ENCODE results near the gene HP1BP3. TPM values are rescaled to one million over a fixed set of nuclear protein-coding genes. Genes with fewer than 3 reads are reported as not detected.

Gene HP1BP3
- total and polyA plus RNA-seq, 2 of the 4 experiments (the other 2 are of a cell fraction), result 88.4 to 151 TPM

GRCh38 chr1:20720631-20721091 lies 66.4 kb downstream of the HP1BP3 start:
- in situ Hi-C loops (cut with MboI; ENCODE audit: low sequenced_read_pairs), result no loop called here
- CTCF ChIA-PET, result no interaction called here

More at GRCh38 chr1:20720631-20721091, 66.4 kb downstream of the HP1BP3 start:
- Histone ChIP-seq H2BK15ac (ENCODE audit: low read depth, low read length) (no peak overlapping the region), H3K79me1 (ENCODE audit: low read depth in 1 of 2, low read length in 2 of 2) (peaks cover 0 to 6% of the 10 kb centered on the region in 2 experiments; a peak in 1 of 4 replicates), H4K5ac (ENCODE audit: low read depth, low read length) (no peak overlapping the region), H4K20me1 (ENCODE audit: insufficient read depth, low read length) (no peaks in the 10 kb centered on the region; the same call in 1 of the 2 replicates), H2AFZ (replicated peaks; ENCODE audit: low read length, poor library complexity) (no peak overlapping the region), H3K4me3 (ENCODE audit: insufficient read depth, low read depth, low read length) (no peak overlapping the region), H2AK5ac (ENCODE audit: low read depth, low read length) (no peak overlapping the region; the same call in 1 of the 2 replicates), H3K23ac (ENCODE audit: low read depth, low read length) (no peak overlapping the region), H3K36me3 (ENCODE audit: control insufficient read depth, insufficient read depth, low read length) (no peaks in the 10 kb centered on the region), H2BK20ac (ENCODE audit: low read depth, low read length) (no peak overlapping the region), H3K14ac (replicated peaks; ENCODE audit: low read depth, low read length) (no peak overlapping the region), H3K4me2 (ENCODE audit: low read depth, low read length) (no peak overlapping the region), H3K4me1 (ENCODE audit: control insufficient read depth, insufficient read depth, low read length) (peaks cover 2% of the 10 kb centered on the region; the same call in 1 of the 2 replicates), H3K9me1 (ENCODE audit: insufficient read depth, low read length) (0 out of 2 replicates have a peak, but pooled peaks cover 6% of the 10 kb centered on the region), H3K9me3 (ENCODE audit: control insufficient read depth, insufficient read depth, low read length) (no peaks in the 10 kb centered on the region), H3K9ac (ENCODE audit: low read depth, low read length) (no peak overlapping the region), H2BK5ac (ENCODE audit: low read depth, low read length, poor library complexity, severe bottlenecking) (no peak overlapping the region), H2BK120ac (ENCODE audit: low read depth, low read length) (no peak overlapping the region), H3K27ac (ENCODE audit: insufficient read depth, low read length) (no peak overlapping the region), H3K27me3 (ENCODE audit: control insufficient read depth, insufficient read depth, low read length) (no peaks in the 10 kb centered on the region), H4K91ac (ENCODE audit: insufficient read depth, low read depth, low read length) (no peak overlapping the region), H3K18ac (ENCODE audit: low read depth, low read length) (no peak overlapping the region), H3K4ac (ENCODE audit: low read depth, low read length) (no peak overlapping the region), H2AK9ac (replicated peaks; ENCODE audit: low read depth, low read length, poor library complexity) (no peak overlapping the region), H4K8ac (ENCODE audit: low read depth in 2 of 2, low read length in 2 of 2) (no peak overlapping the region), H3K56ac (ENCODE audit: extremely low read depth, insufficient read depth, low read length) (no peak overlapping the region)
- no peak for ATAC-seq (ENCODE audit: low read depth)
- no TSS peak for BruUV-seq (replicated peaks)
- POLR2A ChIA-PET (ENCODE audit: unreplicated experiment), result no interaction called here
- dilution Hi-C loops (cut with HindIII; ENCODE audit: low sequenced_read_pairs, unreplicated experiment) (no loop called here), intact Hi-C loops (cut with micrococcal nuclease) (no loop called here)
- WGBS, 2 experiments (ENCODE audit: extremely low coverage in 2 of 2, insufficient read length in 1 of 2), result 80% methylated on average over 1 of the region's 12 CpGs; no CpG with 5 or more reads in 1 of the 2 experiments
- no peak for DNase-seq
- no peak for TF ChIP-seq MAZ (IDR thresholded peaks at IDR 0.05; ENCODE audit: borderline replicate concordance, low read depth, low read length)
- TF ChIP-seq RAD21 (IDR thresholded peaks at IDR 0.05; ENCODE audit: low read length), result no peak
- TF ChIP-seq CEBPB (IDR thresholded peaks at IDR 0.05; ENCODE audit: low read depth, low read length), result no peak
- TF ChIP-seq POLR2A (IDR thresholded peaks at IDR 0.05; ENCODE audit: low read depth, low read length), result no peak
- TF ChIP-seq RFX5 (IDR thresholded peaks at IDR 0.05; ENCODE audit: low read depth, low read length), result no peak
- TF ChIP-seq CHD1 (IDR thresholded peaks at IDR 0.05; ENCODE audit: low read depth, low read length), result no peak
- no peak for TF ChIP-seq ELK1 (IDR thresholded peaks at IDR 0.05; ENCODE audit: borderline replicate concordance, low read depth, low read length)
- TF ChIP-seq MXI1 (IDR thresholded peaks at IDR 0.05; ENCODE audit: borderline replicate concordance, low read depth, low read length), result no peak
